HG03064 (cell line): Measurements from ENCODE around the gene FCN3.
A peak's percentile ranks its signal among the peaks of the same experiment; 100 is the strongest.
"Not testable (repeated sequence)": the region's sequence is repeated elsewhere in the genome, so short reads cannot be mapped to it uniquely, and the experiment has no call there.

Experiments used
- ATAC-seq: cut with Tn5 transposase; IDR thresholded peaks from one replicate; pipeline ENCODE4 v1.9.1; 2021; ENCODE audit warnings: low read depth; ENCODE audit not compliant: unreplicated experiment

The FCN3 gene

GRCh38 chr1:27400082-27400962, 25.7 kb upstream of the FCN3 start:
- ATAC-seq: no peak

GRCh38 chr1:27399251-27400025, 24.8 kb upstream of the FCN3 start:
- ATAC-seq: no peak

- no peak for ATAC-seq
These were observed 24.0 kb upstream of the FCN3 start for GRCh38 chr1:27398405-27399149.

GRCh38 chr1:27397749-27398148, 23.1 kb upstream of the FCN3 start:
- ATAC-seq: no peak

GRCh38 chr1:27397110-27397509, 22.5 kb upstream of the FCN3 start:
- ATAC-seq: no peak

GRCh38 chr1:27395441-27396195, 21.0 kb upstream of the FCN3 start:
- ATAC-seq: no peak

- ATAC-seq: no peak
These were observed 20.3 kb upstream of the FCN3 start for GRCh38 chr1:27394925-27395324.

- no peak for ATAC-seq
These were observed 19.6 kb upstream of the FCN3 start for GRCh38 chr1:27394282-27394658.

GRCh38 chr1:27393641-27394281, 19.1 kb upstream of the FCN3 start:
- ATAC-seq: no peak

- ATAC-seq: no peak
These were observed 18.4 kb upstream of the FCN3 start for GRCh38 chr1:27392778-27393635.

- ATAC-seq: peak; percentile 59
These were observed 17.6 kb upstream of the FCN3 start, which contains the start of gene GPR3 for GRCh38 chr1:27392096-27392777. TSS of gene GPR3 (plus strand) at chr1:27392622. CDS start at chr1:27393799, 1,177 bp downstream.

GRCh38 chr1:27391511-27392095, 17.0 kb upstream of the FCN3 start:
- no peak for ATAC-seq

- ATAC-seq: no peak
These were observed 13.8 kb upstream of the FCN3 start for GRCh38 chr1:27388337-27389005.

GRCh38 chr1:27384797-27385196, 10.2 kb upstream of the FCN3 start:
- not testable (repeated sequence) for ATAC-seq

GRCh38 chr1:27383661-27384060, 9.0 kb upstream of the FCN3 start:
- no peak for ATAC-seq

- ATAC-seq: no peak
These were observed 8.5 kb upstream of the FCN3 start, which contains the start of gene CD164L2 for GRCh38 chr1:27383039-27383605. TSS of gene CD164L2 (minus strand) at chr1:27383333. CDS start at chr1:27383239, 94 bp downstream.
